Fibroblast of skin of back (primary cell): Measurements from ENCODE around the gene DLG1.
A peak's percentile ranks its signal among the peaks of the same experiment; 100 is the strongest.
"Not testable (repeated sequence)": the region's sequence is repeated elsewhere in the genome, so short reads cannot be mapped to it uniquely, and the experiment has no call there.

Experiments
- DNase-seq: peaks from one replicate; pipeline ENCODE4 v3.0.0-alpha.2; 2013

DLG1 gene

GRCh38 chr3:197088370-197088769 is 210.0 kb downstream of the DLG1 start:
- DNase-seq = no peak

- no peak for DNase-seq
Measured at GRCh38 chr3:197085137-197085536, 213.3 kb downstream of the DLG1 start.

DNA sequence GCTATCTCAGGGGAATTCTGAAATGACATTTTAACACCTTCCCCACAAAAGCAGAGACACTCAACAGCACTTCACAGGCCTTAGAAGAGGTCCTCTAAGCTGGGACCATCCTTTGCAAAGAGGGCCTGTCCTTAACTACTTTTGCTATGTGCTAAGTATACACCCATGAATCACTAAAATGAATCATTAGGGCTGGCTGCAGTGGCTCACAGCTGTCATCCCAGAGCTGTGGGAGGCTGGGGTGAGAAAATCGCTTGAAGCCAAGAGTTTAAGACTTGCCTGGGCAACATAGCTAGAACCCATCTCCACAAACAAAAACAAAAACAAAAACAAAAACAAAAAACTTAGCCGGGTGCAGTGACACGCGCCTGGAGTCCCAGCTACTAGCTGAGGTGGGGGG is 214.9 kb downstream of the DLG1 start:
- peak; percentile 86 for DNase-seq

DNA sequence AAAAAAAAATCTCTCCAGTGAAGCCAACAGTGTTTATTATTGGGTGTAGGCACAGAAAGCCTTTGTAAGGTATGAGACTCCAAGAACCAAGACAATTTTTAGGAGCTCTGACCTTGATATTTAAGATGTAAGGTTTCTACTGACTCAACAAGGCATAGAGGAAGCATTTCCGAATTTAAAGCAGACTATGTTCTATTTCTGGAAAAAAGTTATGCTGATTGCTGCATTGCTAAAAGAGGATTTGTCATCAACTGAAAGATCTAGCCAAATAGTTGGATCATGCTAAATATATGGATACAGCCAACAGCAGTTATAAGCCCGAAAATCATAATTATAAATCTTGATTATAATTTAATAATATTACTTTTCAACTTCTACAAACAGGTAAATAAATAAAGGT is 215.5 kb downstream of the DLG1 start:
- peak; percentile 30 for DNase-seq

- DNase-seq = no peak
Measured at GRCh38 chr3:197080344-197080743, 218.1 kb downstream of the DLG1 start.

GRCh38 chr3:197076415-197076814 is 222.0 kb downstream of the DLG1 start:
- no peak for DNase-seq

DNA sequence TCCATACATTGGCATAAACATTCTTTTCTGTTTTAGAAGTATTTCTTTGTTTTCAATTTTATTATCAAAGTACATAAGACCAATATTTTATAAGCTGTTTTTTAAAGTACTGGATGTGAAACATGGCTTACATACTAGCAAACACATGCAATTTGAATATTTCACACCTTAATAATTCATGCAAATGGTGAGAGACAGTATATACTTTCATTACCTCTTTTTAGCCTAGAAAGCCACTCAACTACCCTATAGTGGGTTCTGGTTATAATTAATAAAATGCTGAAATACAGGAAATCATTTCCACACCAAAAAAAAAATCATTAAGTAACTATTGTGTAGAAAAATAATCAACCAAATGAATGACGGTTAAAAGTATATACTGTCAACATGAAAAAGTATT is 230.3 kb downstream of the DLG1 start:
- no peak for DNase-seq

GRCh38 chr3:197064771-197065170 is 233.6 kb downstream of the DLG1 start:
- no peak for DNase-seq

DNA sequence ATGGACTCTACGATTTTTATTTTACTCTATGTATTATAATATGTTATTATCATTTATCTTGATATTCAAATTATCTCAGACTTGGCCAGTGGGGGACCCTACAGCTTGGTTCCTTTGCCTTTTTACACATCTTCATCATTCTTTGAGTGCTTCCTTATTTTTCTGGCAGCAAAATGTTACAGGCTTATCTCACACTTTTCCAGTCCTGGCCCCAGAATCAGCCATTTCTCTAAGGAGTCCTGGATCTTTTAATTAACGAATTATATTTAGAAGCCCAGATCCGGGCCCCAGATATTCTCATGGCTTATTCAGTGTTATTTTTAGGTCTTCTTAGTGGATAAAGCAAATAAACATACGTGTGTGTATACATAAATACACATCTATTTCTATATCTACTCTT is 236.0 kb downstream of the DLG1 start:
- no peak for DNase-seq

GRCh38 chr3:197051637-197052036 is 246.8 kb downstream of the DLG1 start:
- not testable (repeated sequence) for DNase-seq

GRCh38 chr3:197050511-197050910 is 247.9 kb downstream of the DLG1 start:
- DNase-seq = no peak

DNA sequence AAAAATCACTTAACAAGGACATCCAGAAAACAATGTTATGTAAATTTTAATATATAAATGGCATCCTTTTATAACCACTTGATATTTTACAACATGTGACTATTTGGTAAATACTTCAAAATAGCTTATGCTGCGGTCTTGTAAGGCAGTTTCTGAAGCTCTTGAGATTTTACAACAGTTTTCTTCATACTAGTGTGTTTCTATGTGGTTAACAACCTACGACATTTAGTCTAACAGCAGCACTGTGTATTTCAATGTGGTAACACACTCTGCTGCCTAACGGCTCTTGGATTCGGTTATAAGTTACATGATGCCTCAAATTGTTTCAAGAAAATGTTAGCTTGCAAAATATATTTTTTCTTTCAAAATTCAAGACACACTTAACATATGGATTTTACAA is 255.9 kb downstream of the DLG1 start:
- DNase-seq = no peak

GRCh38 chr3:197041875-197042488 is 256.4 kb downstream of the DLG1 start:
- peak; percentile 31 for DNase-seq

DNA sequence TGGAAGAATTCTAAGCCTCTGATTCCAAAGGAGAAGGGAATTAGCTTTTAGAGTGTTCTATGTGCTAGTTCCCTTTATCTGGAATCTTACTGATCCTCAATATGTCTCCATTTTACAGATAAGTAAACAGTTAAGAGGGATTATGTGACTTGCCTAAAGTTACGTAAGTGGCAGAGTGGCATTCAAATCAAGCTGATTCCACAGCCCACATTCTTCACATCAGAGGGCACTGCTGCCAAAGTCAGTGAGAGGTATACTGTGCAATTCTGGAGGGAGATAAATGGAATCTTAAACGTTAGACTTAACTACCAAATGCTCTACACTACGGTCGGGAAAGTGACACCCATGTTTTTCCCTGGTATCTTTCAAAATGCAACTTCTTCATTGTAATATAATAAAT is 257.8 kb downstream of the DLG1 start:
- no peak for DNase-seq

GRCh38 chr3:197038679-197039462 is 259.5 kb downstream of the DLG1 start:
- no peak for DNase-seq

GRCh38 chr3:197035577-197035976 is 262.8 kb downstream of the DLG1 start:
- no peak for DNase-seq

GRCh38 chr3:197034778-197035177 is 263.6 kb downstream of the DLG1 start:
- not testable (repeated sequence) for DNase-seq

- not testable (repeated sequence) for DNase-seq
Measured at GRCh38 chr3:197033764-197034163, 264.6 kb downstream of the DLG1 start.

DNA sequence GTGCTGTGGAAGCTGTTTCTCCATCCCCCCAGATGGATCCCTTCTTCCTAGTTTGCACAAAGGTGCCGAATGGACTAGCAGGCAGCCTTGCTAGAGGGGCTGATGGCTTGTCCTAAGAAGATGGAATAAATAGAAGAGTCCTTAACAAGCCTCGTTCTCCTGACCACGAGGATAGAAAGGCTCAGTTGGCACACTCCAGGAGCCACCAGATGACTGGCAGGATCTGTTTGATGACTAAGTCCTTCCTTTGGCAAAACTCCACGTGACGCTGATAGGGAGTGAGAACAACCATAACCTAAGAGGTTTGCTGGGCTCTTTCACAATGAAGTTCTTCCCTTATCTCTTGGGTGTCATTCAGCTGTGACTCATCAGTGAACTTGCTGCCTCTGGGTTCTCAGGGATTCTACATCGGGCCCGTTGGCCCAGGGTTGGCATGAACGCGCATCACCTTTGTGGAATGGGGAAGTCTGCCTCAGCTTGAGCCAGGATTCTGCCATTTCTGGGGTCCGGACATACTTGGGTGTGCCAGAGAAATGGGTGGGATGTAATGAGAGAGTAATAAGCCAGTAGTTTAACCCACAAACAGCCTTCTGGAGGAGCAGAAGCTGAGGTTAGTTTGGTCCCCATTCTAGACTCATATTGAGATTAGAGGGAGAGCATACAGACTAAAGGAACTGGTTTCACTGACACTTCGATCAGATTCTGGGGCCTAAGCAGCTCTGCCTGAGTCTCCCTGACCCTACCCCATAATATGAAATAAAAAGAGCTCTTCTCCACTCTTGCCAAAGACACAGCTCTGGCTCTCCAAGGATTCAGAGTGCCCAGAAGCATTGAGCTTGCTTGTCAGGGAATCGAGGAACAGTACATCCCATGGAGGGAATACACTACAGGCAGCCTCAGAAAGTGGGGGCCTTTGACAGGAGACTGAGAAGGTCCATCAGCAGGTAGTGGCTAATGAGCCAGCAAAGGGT is 266.8 kb downstream of the DLG1 start:
- peak; percentile 98 for DNase-seq

DNA sequence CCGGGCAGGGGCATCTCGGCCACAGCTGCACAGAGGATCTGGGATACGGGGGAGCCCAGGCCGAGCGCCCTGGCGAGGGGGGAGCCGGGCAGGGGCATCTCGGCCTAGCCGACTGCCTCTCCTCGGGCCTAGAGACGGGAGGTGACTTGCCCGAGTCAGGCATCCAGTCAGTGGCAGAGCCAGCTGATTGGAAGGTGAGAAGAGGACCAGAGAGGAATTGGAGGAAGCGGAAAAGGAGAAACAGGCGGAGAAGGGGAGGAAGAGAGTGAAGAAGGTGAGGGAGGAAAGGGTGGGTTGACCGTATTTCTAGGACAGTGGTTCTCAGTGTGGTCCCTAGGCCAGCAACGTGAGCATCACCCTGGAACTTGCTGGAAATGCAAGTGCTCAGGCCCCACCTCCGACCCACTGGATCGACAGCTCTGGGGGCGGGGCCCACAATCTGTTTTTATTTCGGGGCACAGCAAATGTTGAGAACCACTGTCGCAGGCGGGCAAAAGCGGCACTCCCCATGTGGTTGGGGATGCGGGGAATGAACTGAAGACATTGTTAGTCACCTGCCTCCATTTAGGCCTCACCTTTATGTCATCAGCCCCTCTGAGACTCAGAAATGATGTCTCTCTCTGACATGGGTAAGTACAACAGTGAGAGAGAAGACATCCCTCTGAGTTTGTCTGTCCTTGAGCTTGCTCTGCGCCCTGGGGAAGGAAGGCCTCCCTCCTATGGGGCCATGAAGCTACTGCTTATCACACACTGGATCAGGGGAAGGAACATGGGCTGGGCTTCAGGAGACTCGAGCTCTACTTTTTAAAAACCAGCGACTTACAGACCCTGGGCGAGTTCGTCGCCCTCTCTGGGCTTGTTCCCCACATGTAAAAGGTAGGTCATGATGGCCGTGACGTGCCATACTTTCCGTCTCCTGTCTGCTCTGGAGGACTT is 267.8 kb downstream of the DLG1 start:
- no peak for DNase-seq

DNA sequence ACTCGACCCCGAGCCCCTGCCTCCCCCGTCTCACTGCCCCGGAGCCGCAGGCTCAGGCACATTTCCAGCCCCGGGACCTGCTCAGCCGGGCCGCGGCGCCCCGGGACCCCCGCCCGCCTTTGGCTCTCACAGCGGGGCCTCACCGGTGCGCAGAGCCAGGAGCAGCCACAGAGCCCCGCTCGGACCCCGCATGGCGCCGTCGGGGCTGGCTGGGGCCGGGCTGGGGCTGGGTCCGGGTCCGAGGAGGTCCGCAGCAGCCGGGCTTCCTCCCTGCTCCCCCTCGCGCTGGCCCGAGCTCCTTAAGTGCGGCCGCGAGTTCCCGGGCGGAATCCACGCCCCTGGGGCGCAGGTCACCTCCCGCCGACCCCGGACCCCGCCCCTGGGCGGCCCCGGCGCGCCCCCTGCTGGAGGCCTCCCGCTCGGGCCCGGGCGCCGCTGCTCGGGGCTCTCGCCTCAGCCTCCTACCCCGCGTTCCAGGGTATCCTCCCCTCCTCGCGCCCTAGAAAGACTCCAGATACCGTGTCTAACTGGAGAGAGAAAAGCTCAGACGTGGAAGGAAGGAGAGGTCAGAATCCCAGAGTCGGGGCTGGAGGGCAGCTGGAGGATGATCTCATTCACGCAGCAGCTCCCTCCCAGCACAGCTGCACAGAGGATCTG is 268.8 kb downstream of the DLG1 start, which contains the start of gene MELTF:
TSS of gene MELTF (minus strand) at position 307 of the 657 bp plus-strand sequence. CDS start at position 192, 115 bp downstream.
- peak; percentile 52 for DNase-seq
